Measurements from ENCODE around the gene MCF2L.

MCF2L gene

GRCh38 chr13:113119822-113120189, 150.8 kb downstream of the MCF2L start:
- no peak for DNase-seq

- DNase-seq = no peak
Measured at GRCh38 chr13:113120300-113121182, 151.5 kb downstream of the MCF2L start.

- DNase-seq = no peak
Measured at GRCh38 chr13:113121183-113121927, 152.3 kb downstream of the MCF2L start.

GRCh38 chr13:113121928-113122471, 153.0 kb downstream of the MCF2L start:
- DNase-seq = no peak

- peak; percentile 11 for DNase-seq
Measured at GRCh38 chr13:113122550-113123225, 153.7 kb downstream of the MCF2L start, which contains the start of gene F10. TSS of gene F10 (plus strand) at chr13:113122799. CDS start at chr13:113122856, 57 bp downstream.

GRCh38 chr13:113123226-113124201, 154.5 kb downstream of the MCF2L start:
- no peak for DNase-seq

GRCh38 chr13:113124211-113124970, 155.4 kb downstream of the MCF2L start:
- no peak for DNase-seq

GRCh38 chr13:113125506-113126264, 156.7 kb downstream of the MCF2L start:
- DNase-seq = no peak

- no peak for DNase-seq
Measured at GRCh38 chr13:113126265-113127150, 157.5 kb downstream of the MCF2L start.

- DNase-seq = no peak
Measured at GRCh38 chr13:113129480-113129879, 160.5 kb downstream of the MCF2L start.

- DNase-seq = peak; percentile 14
Measured at GRCh38 chr13:113129921-113130750, 161.1 kb downstream of the MCF2L start.

- DNase-seq = no peak
Measured at GRCh38 chr13:113135281-113135760, 166.3 kb downstream of the MCF2L start.

GRCh38 chr13:113137691-113138298, 168.8 kb downstream of the MCF2L start:
- DNase-seq = no peak

- no peak for DNase-seq
Measured at GRCh38 chr13:113138792-113139551, 170.0 kb downstream of the MCF2L start.

- DNase-seq = no peak
Measured at GRCh38 chr13:113139577-113139976, 170.6 kb downstream of the MCF2L start.

- DNase-seq = no peak
Measured at GRCh38 chr13:113140677-113141600, 171.9 kb downstream of the MCF2L start.
